Measurements from ENCODE around the gene IPO4. TPM values are rescaled to one million over a fixed set of nuclear protein-coding genes. Genes with fewer than 3 reads are reported as not detected.
A peak's percentile ranks its signal among the peaks of the same experiment; 100 is the strongest.

Gene IPO4
- total and polyA plus RNA-seq, 2 of the 13 experiments (the other 11 are each of a cell fraction or from before 2014, with no cell fraction given) = 39.0 to 179 TPM

DNA sequence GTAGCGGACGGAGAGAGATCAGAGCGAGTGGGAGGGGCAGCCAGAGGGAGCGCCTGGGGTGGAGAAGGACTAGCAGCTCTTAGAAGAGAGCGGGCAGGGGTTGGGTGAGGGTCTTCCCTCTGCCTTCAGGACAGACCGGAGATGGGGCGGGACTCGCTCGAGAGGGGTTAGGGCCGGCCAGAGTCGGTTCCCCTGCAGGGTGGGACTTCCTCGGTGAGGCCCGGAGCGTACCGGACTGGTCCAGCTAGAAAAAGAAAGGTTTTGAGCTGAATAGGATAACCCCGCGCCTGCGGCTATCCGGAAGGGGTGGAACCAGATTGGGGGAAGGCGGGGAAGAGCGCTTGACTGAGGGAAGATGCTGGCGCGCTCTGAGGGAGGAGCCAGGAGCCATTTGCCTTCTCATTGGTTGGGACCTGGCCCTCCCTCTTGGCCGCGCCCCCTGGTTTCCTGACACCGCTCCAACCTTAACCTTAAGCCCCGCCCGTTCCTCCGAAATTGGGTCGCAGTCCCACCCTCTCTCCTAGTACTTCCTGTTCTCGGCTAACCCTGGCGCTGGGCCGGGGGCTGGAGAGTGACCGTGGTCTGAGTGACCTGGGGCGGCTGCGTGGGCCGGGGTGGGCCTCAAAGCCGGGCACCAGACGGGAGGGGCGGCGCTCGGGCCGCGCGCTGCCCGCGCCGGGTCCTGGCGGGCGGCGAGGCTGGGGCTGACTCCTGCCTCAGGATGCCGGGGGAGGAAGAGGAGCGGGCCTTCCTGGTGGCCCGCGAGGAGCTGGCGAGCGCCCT is 41.4 kb downstream of the IPO4 start, which contains the start of gene RNF31 (continued):
- TF ChIP-seq, protein P1, sequence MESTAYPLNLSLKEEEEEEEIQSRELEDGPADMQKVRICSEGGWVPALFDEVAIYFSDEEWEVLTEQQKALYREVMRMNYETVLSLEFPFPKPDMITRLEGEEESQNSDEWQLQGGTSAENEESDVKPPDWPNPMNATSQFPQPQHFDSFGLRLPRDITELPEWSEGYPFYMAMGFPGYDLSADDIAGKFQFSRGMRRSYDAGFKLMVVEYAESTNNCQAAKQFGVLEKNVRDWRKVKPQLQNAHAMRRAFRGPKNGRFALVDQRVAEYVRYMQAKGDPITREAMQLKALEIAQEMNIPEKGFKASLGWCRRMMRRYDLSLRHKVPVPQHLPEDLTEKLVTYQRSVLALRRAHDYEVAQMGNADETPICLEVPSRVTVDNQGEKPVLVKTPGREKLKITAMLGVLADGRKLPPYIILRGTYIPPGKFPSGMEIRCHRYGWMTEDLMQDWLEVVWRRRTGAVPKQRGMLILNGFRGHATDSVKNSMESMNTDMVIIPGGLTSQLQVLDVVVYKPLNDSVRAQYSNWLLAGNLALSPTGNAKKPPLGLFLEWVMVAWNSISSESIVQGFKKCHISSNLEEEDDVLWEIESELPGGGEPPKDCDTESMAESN (CRISPR knock-in tag; conservative IDR thresholded peaks at IDR 0.05) = no peak
- TF ChIP-seq SAFB2 (CRISPR knock-in tag; IDR thresholded peaks at IDR 0.05; ENCODE audit: borderline replicate concordance, low read depth) = no peak; the same call in 1 of the 2 replicates
- no peak for TF ChIP-seq ZNF678 (CRISPR knock-in tag; IDR thresholded peaks at IDR 0.05)
- TF ChIP-seq ZMAT3 (CRISPR knock-in tag; conservative IDR thresholded peaks at IDR 0.05) = peak; percentile 10
- peak; percentile 58 for TF ChIP-seq HIVEP1 (CRISPR knock-in tag; IDR thresholded peaks at IDR 0.05)
- TF ChIP-seq, protein P2, sequence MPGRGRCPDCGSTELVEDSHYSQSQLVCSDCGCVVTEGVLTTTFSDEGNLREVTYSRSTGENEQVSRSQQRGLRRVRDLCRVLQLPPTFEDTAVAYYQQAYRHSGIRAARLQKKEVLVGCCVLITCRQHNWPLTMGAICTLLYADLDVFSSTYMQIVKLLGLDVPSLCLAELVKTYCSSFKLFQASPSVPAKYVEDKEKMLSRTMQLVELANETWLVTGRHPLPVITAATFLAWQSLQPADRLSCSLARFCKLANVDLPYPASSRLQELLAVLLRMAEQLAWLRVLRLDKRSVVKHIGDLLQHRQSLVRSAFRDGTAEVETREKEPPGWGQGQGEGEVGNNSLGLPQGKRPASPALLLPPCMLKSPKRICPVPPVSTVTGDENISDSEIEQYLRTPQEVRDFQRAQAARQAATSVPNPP (CRISPR knock-in tag; IDR thresholded peaks at IDR 0.05) = peak; percentile 85
- TF ChIP-seq RCOR2 (CRISPR knock-in tag; IDR thresholded peaks at IDR 0.05) = peak; percentile 75; the same call in 1 of the 2 replicates
- TF ChIP-seq GTF3A (CRISPR knock-in tag; conservative IDR thresholded peaks at IDR 0.05) = no peak; the same call in 1 of the 2 replicates
- no peak for TF ChIP-seq PTBP1 (IDR thresholded peaks at IDR 0.05; ENCODE audit: low read depth, low read length, poor library complexity, severe bottlenecking)
- TF ChIP-seq, protein P3, sequence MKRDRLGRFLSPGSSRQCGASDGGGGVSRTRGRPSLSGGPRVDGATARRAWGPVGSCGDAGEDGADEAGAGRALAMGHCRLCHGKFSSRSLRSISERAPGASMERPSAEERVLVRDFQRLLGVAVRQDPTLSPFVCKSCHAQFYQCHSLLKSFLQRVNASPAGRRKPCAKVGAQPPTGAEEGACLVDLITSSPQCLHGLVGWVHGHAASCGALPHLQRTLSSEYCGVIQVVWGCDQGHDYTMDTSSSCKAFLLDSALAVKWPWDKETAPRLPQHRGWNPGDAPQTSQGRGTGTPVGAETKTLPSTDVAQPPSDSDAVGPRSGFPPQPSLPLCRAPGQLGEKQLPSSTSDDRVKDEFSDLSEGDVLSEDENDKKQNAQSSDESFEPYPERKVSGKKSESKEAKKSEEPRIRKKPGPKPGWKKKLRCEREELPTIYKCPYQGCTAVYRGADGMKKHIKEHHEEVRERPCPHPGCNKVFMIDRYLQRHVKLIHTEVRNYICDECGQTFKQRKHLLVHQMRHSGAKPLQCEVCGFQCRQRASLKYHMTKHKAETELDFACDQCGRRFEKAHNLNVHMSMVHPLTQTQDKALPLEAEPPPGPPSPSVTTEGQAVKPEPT (CRISPR knock-in tag; IDR thresholded peaks at IDR 0.05; ENCODE audit: low read depth) = 0 out of 2 replicates have a peak, but pooled peaks have one; percentile 52
- peak; percentile 83; the same call in 1 of the 2 replicates for TF ChIP-seq ZNF34 (CRISPR knock-in tag; IDR thresholded peaks at IDR 0.05; ENCODE audit: borderline replicate concordance)
- peak; percentile 89; the same call in 1 of the 2 replicates for TF ChIP-seq ZSCAN20 (CRISPR knock-in tag; IDR thresholded peaks at IDR 0.05; ENCODE audit: borderline replicate concordance)
- no peak for TF ChIP-seq EZH2 (conservative IDR thresholded peaks at IDR 0.05; ENCODE audit: low read depth, low read length)
- TF ChIP-seq NPAS2 (CRISPR knock-in tag; IDR thresholded peaks at IDR 0.05; ENCODE audit: borderline replicate concordance) = no peak
- no peak for TF ChIP-seq ZC3H4 (CRISPR knock-in tag; IDR thresholded peaks at IDR 0.05; ENCODE audit: borderline replicate concordance)
- TF ChIP-seq ZNF143 (CRISPR knock-in tag; IDR thresholded peaks at IDR 0.05) = no peak; the same call in 1 of the 2 replicates
- TF ChIP-seq FLYWCH1 (CRISPR knock-in tag; IDR thresholded peaks at IDR 0.05) = no peak
- no peak for TF ChIP-seq ZNF883 (CRISPR knock-in tag; IDR thresholded peaks at IDR 0.05; ENCODE audit: not compliant biosample characterization)
- no peak for TF ChIP-seq HNRNPUL1 (IDR thresholded peaks at IDR 0.05; ENCODE audit: low read depth, low read length)
- no peak for TF ChIP-seq ZSCAN30 (CRISPR knock-in tag; IDR thresholded peaks at IDR 0.05)
- no peak; a peak in 1 of 4 replicates for TF ChIP-seq NR2F1 (CRISPR knock-in tag; IDR thresholded peaks at IDR 0.05)

Data from HepG2 (cell line).